Measurements from ENCODE around the gene PRAMEF5.
"Not testable (repeated sequence)": the region's sequence is repeated elsewhere in the genome, so short reads cannot be mapped to it uniquely, and the experiment has no call there.

PRAMEF5 gene

GRCh38 chr1:13243536-13244263 is 10.3 kb upstream of the PRAMEF5 start:
- not testable (repeated sequence) for H3K27ac ChIP-seq; DNase-seq (ENCODE audit: low spot score)

DNA sequence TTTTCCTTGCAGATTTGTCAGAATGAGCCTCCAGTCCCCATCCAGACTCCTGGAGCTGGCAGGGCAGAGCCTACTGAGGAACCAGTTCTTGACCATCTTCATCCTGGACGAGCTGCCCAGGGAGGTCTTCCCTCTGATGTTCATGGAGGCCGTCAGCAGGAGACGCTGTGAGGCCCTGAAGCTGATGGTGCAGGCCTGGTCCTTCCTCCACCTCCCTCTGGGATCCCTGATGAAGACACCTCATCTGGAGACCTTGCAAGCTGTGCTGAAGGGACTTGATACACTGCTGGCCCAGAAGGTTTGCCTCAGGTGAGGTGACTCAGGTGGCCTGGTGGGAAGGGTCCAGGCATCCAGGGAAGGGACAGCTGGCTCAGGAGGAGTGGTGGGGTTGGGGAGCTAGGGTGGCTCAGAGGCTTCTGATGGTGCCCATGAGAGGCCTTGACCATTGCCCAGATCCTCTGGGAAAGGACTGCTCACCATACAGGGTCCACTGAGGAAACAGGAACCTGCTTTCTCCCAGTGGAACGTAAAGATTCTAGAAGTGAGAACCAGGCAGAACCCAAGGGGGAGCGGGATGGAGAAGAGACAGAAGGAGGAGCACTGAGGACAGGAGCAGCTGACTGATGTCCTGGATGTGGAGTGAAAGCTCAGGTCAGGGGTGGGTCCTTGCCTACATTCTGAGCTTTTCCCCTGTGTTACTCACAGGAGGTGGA is 8.0 kb upstream of the PRAMEF5 start:
- not testable (repeated sequence) for DNase-seq (ENCODE audit: low spot score)

More at GRCh38 chr1:13243536-13244263, 10.3 kb upstream of the PRAMEF5 start:
- H3K4me3 ChIP-seq = not testable (repeated sequence)

DNA sequence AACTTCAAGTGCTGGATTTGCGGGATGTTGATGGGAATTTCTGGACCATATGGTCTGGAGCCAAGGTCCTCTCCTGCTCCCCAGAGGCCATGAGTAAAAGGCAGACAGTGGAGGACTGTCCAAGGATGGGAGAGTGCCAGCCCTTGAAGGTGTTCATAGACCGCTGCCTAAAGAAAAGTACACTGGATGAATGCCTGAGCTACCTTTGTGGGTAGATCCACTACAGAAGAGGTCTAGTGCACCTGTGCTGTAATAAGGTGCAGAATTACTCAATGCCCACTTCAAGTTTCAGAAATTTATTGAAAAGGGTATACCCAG is 7.5 kb upstream of the PRAMEF5 start:
- not testable (repeated sequence) for DNase-seq (ENCODE audit: low spot score); H3K27ac ChIP-seq; H3K4me3 ChIP-seq

More for the DNA sequence above, 8.0 kb upstream of the PRAMEF5 start:
- H3K4me3 ChIP-seq, H3K27ac ChIP-seq: not testable (repeated sequence)

DNA sequence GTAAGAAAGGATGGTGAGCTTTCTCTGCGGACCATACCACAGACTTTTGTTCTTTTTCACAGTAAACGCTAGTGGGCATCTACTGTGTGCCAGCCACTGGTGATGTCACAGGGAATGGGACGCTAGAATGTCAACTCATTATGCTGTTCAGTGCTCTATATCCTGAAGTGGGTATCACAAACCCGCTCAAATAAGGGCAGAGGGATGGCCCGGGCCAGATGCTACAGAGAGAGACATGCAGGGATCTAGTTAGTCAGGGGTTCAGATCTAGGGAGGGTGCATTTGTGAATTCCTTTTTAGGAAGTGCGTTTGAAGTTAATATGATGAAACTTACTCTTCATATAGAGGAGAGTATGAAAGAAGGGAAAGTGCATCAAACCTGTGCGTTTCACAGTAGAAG is 6.9 kb upstream of the PRAMEF5 start:
- DNase-seq (ENCODE audit: low spot score); H3K4me3 ChIP-seq; H3K27ac ChIP-seq: not testable (repeated sequence)

- DNase-seq (ENCODE audit: low spot score); H3K4me3 ChIP-seq; H3K27ac ChIP-seq: not testable (repeated sequence)
These were observed 11.1 kb downstream of the PRAMEF5 start for GRCh38 chr1:13265124-13265523.

DNA sequence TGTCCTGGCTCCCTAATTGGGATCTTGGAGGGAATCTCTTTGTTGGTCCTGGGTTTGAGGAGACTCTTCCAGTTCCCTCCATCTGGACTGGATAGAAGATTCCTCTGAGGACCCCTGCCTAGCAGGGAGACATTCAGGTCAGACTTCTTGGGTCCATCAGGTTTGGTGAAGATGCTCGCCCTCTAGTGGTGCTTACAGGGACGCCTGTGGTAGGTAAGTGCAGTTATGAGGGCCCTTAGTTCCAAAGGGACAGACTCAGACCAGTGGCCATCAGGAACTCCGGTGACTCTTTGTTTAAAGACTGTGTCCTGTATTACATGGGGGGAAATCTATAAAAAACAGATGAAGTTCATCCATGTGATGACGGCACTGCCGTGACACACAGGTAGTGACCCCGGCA is 23.0 kb downstream of the PRAMEF5 start:
- DNase-seq (ENCODE audit: low spot score); H3K4me3 ChIP-seq; H3K27ac ChIP-seq: not testable (repeated sequence)

DNA sequence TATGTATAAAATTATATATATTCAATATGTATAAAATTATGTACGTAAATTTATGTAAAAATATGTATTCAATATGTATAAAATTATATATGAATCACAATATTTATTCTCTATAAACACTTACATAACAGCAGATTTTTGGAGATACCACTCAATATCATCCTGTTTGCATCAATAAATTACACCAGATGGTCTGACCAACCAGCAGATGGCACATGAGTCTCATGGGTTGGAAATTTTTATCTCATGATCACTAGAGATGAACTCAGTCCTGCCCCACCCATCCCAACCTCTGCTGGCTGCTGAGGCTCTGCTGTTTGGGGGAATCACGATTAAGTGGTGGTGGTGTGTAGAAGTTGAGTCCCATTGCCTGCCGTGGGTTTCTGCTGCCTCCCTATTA is 25.6 kb downstream of the PRAMEF5 start:
- H3K27ac ChIP-seq; DNase-seq (ENCODE audit: low spot score); H3K4me3 ChIP-seq: not testable (repeated sequence)

DNA sequence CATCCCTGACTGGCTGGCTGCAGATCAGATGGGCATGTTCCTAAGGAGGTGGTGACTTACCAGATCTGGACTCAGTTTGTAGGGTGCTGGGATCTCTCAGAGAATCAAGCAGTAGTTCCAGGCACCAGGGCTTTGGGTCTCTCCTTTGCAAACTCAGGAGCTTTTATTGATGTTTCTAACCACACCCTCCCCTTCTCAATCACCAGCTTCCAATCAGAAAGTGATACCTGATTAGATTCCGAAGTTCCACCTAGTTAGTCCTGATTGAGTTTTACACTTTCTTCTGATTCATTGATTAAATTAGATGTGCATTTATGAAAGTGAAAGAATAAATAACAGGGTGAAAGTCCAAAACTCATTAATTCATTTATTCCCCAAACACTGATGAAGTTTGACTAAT is 31.0 kb downstream of the PRAMEF5 start, which contains the start of gene PRAMEF8:
PRAMEF8 (minus strand) TSS at position 101 of the 400 bp plus-strand sequence. CDS start 1,046 bp downstream, outside the sequence.
- not testable (repeated sequence) for DNase-seq (ENCODE audit: low spot score); H3K27ac ChIP-seq; H3K4me3 ChIP-seq

DNA sequence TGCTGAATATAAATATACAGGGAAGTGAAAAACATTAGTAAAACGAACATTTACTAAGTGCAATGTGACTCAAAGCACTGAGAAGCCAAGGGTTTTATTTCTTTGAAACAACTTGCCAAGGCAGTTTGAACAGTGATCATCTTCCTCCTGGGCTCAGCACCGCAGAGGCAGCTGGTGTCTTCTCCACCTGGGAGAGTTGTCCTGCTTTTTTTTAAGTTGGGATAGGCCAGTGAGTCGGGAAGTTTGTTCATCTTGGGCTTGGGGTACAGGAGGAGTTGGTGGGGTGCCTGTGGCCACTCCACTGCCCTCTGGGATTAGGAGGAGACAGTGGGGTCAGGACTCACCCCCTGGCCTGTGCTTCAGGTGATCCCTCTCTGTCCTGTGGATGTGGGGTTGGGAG is 35.0 kb downstream of the PRAMEF5 start:
- not testable (repeated sequence) for H3K4me3 ChIP-seq, H3K27ac ChIP-seq
- DNase-seq (ENCODE audit: low spot score) = peak; percentile 62

GRCh38 chr1:13297216-13297931 is 43.4 kb downstream of the PRAMEF5 start:
- H3K4me3 ChIP-seq; H3K27ac ChIP-seq; DNase-seq (ENCODE audit: low spot score): not testable (repeated sequence)

- not testable (repeated sequence) for H3K4me3 ChIP-seq; H3K27ac ChIP-seq; DNase-seq (ENCODE audit: low spot score)
These were observed 44.7 kb downstream of the PRAMEF5 start for GRCh38 chr1:13298699-13299098.

- DNase-seq (ENCODE audit: low spot score); H3K4me3 ChIP-seq; H3K27ac ChIP-seq: not testable (repeated sequence)
These were observed 48.2 kb downstream of the PRAMEF5 start for GRCh38 chr1:13302197-13302596.

- H3K27ac ChIP-seq; H3K4me3 ChIP-seq; DNase-seq (ENCODE audit: low spot score): not testable (repeated sequence)
These were observed 49.2 kb downstream of the PRAMEF5 start, which contains the start of gene PRAMEF33 for GRCh38 chr1:13303239-13303638. TSS of gene PRAMEF33 (plus strand) at chr1:13303539. CDS start at chr1:13305955, 2,416 bp downstream.

All from coronary artery (tissue), 2 donors.